Ascending aorta (tissue), 2 donors: ENCODE measurements around the gene OSMR. TPM values are rescaled to one million over a fixed set of nuclear protein-coding genes. Genes with fewer than 3 reads are reported as not detected.

Experiments
- DNase-seq, 2 donors: peaks; one replicate each; pipeline ENCODE4 v3.0.0-alpha.2; 2019; ENCODE audit warnings: low spot score in 2 of 2
- H3K27ac ChIP-seq, 2 donors: fragments of 200-600 bp; sonication (generic); one replicate each; pipeline ENCODE4 v1.5.1; 2016 to 2017; ENCODE audit warnings: mild to moderate bottlenecking in 1 of 2
- H3K27me3 ChIP-seq: fragments of 200-600 bp; sonication (generic); one replicate; pipeline ENCODE4 v1.5.1; 2017
- H3K36me3 ChIP-seq, 2 donors: fragments of 200-600 bp; sonication (generic); one replicate each; pipeline ENCODE4 v1.5.1; 2016
- H3K4me1 ChIP-seq, 2 donors: fragments of 200-600 bp; sonication (generic); one replicate each; pipeline ENCODE4 v1.5.1; 2016 to 2017; ENCODE audit warnings: mild to moderate bottlenecking in 1 of 2
- H3K4me3 ChIP-seq, 2 donors: fragments of 200-600 bp; sonication (generic); one replicate each; pipeline ENCODE4 v1.5.1; 2016 to 2017; ENCODE audit warnings: mild to moderate bottlenecking in 1 of 2
- H3K9me3 ChIP-seq, 2 donors: fragments of 200-600 bp; sonication (generic); one replicate each; pipeline ENCODE4 v1.5.1; 2016
- CTCF ChIP-seq, 3 experiments: fragments of 200-600 bp in 2 of 3; fragments of 450-650 bp in 1 of 3; sonication (generic) in 2 of 3; IDR thresholded peaks; one replicate each; pipeline ENCODE4 v1.5.1; 2016 to 2019; ENCODE audit warnings: antibody characterized with exemption in 3 of 3, mild to moderate bottlenecking in 1 of 3, moderate library complexity in 1 of 3
- intact Hi-C: fragments of 100-400 bp; cut with DNase I; formaldehyde crosslinking; loops from one replicate; pipeline ENCODE4 v1.15.1; 2023
- total RNA-seq: library from RNA; depleted of rRNA; stranded (reverse); fragments of >200 nt; gene quantifications from one replicate; pipeline ENCODE4 v1.1.0, GENCODE V29; 2016

The OSMR gene
- total RNA-seq, 1 donor from 2014 or later: 52.4 TPM

GRCh38 chr5:38802125-38802524 is 43.7 kb upstream of the OSMR start:
- intact Hi-C loops: no loop called here
- Histone ChIP-seq H3K27ac (no peak overlapping the region), H3K36me3 (no peaks in the 10 kb centered on the region), H3K4me1 (no peaks in the 10 kb centered on the region), H3K9me3 (no peaks in the 10 kb centered on the region), H3K27me3 (no peaks in the 10 kb centered on the region), H3K4me3 (no peak overlapping the region)
- no peak for DNase-seq
- TF ChIP-seq CTCF (IDR thresholded peaks at IDR 0.05): no peak

DNA sequence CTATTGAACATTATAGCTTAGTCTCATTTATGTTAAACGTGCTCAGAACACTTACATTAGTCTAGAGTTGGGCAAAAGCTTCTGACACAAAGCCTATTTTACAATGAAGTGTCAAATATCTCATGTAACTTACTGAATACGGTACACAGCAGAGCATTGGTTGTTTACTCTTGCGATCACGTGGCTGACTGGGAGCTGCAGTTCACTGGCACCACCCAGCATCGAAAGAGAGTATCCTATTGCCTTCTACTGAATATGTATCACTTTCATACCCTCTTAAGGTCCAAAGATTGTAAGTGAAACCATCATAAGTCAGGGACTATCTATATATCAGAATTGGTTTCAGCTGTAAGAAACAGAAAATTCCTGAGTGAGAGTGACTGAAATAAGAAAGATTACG is 42.6 kb upstream of the OSMR start:
- Histone ChIP-seq H3K36me3 (no peaks in the 10 kb centered on the region), H3K27ac (no peak overlapping the region), H3K27me3 (no peaks in the 10 kb centered on the region), H3K4me1 (no peaks in the 10 kb centered on the region), H3K9me3 (no peaks in the 10 kb centered on the region), H3K4me3 (no peak overlapping the region)
- intact Hi-C loops: no loop called here
- DNase-seq: no peak
- TF ChIP-seq CTCF (IDR thresholded peaks at IDR 0.05): no peak

DNA sequence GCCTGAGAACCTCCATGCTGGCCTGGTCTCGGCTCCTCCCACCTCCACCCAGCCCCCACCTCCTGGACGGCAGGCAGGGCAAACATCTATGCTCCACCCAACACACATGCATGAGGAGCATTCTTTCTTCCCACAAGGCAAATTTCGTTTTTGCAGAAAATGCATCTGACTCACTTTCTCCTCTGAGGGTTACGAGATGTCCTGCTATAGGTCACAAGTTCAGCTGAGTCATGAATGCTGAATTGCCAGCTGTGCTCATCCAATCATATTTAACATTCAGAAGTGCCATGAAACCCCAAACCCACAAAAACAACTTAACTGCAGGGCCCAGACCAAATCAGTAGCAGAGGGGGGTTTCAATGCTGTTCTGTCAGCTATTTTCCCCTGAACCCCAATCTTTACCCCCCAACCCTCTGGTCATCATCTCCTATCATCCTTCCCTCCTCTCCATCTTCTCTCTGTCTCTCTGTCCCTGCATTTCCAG is 39.0 kb upstream of the OSMR start:
- H3K36me3 ChIP-seq: no peaks in the 10 kb centered on the region
- no peaks in the 10 kb centered on the region for H3K9me3 ChIP-seq
- TF ChIP-seq CTCF (IDR thresholded peaks at IDR 0.05): no peak
- DNase-seq: no peak
- H3K4me3 ChIP-seq: no peak overlapping the region
- intact Hi-C loops: loop anchor here (5.0 kb wide), 1 partner anchor 140 kb away; no protein-coding TSS in a partner anchor
- no peaks in the 10 kb centered on the region for H3K4me1 ChIP-seq
- H3K27ac ChIP-seq: no peak overlapping the region
- no peaks in the 10 kb centered on the region for H3K27me3 ChIP-seq

GRCh38 chr5:38807570-38808483 is 38.0 kb upstream of the OSMR start:
- DNase-seq: no peak
- no peaks in the 10 kb centered on the region for H3K36me3 ChIP-seq

DNA sequence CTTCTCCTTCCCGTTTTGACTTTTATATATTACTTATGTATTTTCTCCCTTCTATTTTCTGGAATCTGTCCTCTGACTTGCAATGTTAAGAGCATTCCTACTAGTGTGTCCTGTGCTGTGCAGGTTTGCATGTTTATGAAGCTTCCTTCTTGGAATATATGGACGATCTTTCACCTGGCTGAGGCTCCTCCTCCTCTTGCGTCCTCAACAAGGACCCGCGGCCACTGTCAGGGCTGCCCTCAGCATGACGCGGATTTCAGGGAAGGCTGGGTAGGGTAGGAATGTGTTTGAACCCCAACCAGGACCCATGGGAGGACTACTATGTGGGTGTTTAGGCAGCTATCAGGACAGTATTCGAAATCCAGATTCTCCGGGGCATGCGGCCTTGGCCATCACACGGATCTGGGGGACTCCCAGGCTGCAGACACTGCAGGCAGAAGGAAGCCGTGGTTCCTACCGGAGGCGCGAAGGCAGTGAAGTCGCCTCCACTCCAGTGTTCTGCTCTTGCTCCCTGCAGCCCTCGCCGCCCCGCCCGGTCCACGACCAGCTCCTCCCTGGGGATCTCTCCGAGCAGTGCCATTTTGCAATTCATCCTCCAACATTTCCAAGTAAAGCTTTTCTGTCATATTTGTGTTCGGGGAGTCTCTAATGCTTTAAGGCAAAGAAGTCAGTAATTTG is 37.0 kb upstream of the OSMR start:
- no peak for TF ChIP-seq CTCF (IDR thresholded peaks at IDR 0.05)
- Histone ChIP-seq H3K27me3 (no peaks in the 10 kb centered on the region), H3K27ac (no peak overlapping the region), H3K4me3 (no peak overlapping the region), H3K9me3 (no peaks in the 10 kb centered on the region), H3K4me1 (no peaks in the 10 kb centered on the region), H3K36me3 (no peaks in the 10 kb centered on the region)
- DNase-seq: no peak
- intact Hi-C loops: loop anchor here (1.0 to 5.0 kb wide), 3 partner anchors 142 to 426 kb away; no protein-coding TSS in a partner anchor

More at GRCh38 chr5:38807570-38808483, 38.0 kb upstream of the OSMR start:
- no peak overlapping the region for H3K4me3 ChIP-seq
- H3K27ac ChIP-seq: no peak overlapping the region
- no peak for TF ChIP-seq CTCF (IDR thresholded peaks at IDR 0.05)
- H3K4me1 ChIP-seq: no peaks in the 10 kb centered on the region
- intact Hi-C loops: loop anchor here (2.0 to 5.0 kb wide), 2 partner anchors 141 to 425 kb away; no protein-coding TSS in a partner anchor
- no peaks in the 10 kb centered on the region for H3K27me3 ChIP-seq
- H3K9me3 ChIP-seq: no peaks in the 10 kb centered on the region
